Activated CD8-positive, alpha-beta T cell treated with anti-CD3 and anti-CD28 coated beads for 36 hours (primary cell): ENCODE results near the gene DLG2. TPM values are rescaled to one million over a fixed set of nuclear protein-coding genes. Genes with fewer than 3 reads are reported as not detected.

Experiments used
- ATAC-seq: fragments of 200-7000 bp; cut with Tn5 transposase; one replicate; pipeline ENCODE4 v1.10.0; 2021; ENCODE audit warnings: mild to moderate bottlenecking, moderate library complexity
- CTCF ChIA-PET: fragments of 350-600 bp; sonication (Branson Sonifier 250); formaldehyde crosslinking; loops from one replicate; lab custom pipeline; 2021; ENCODE audit warnings: antibody characterized with exemption; lab: Charles Lee
- POLR2A ChIA-PET: fragments of 350-600 bp; sonication (Branson Sonifier 250); formaldehyde crosslinking; loops from one replicate; lab custom pipeline; 2021; ENCODE audit warnings: antibody characterized with exemption; lab: Charles Lee
- DNase-seq: peaks from one replicate; pipeline ENCODE4 v3.0.0-alpha.2; 2020
- H3K27ac Mint-ChIP-seq: one replicate; pipeline ENCODE4 v1.8.0; 2021; ENCODE audit warnings: mild to moderate bottlenecking, mixed read lengths
- H3K27me3 Mint-ChIP-seq: one replicate; pipeline ENCODE4 v1.8.0; 2021; ENCODE audit warnings: mixed read lengths
- H3K36me3 Mint-ChIP-seq: one replicate; pipeline ENCODE4 v1.8.0; 2021; ENCODE audit warnings: low read depth, mixed read lengths
- H3K4me1 Mint-ChIP-seq: one replicate; pipeline ENCODE4 v1.8.0; 2021; ENCODE audit warnings: low read depth, mixed read lengths
- H3K4me3 Mint-ChIP-seq: one replicate; pipeline ENCODE4 v1.8.0; 2021; ENCODE audit warnings: mild to moderate bottlenecking, moderate library complexity, mixed read lengths
- H3K9me3 Mint-ChIP-seq: one replicate; pipeline ENCODE4 v1.8.0; 2021; ENCODE audit warnings: mixed read lengths
- intact Hi-C: fragments of 100-400 bp; cut with micrococcal nuclease; formaldehyde crosslinking; loops from one replicate; pipeline ENCODE4 v1.10.0; 2022
- total RNA-seq, 2 experiments: library from RNA; stranded (reverse); gene quantifications; one replicate each; pipeline ENCODE4 v1.2.3, GENCODE V29; 2021
- TF ChIP-seq, protein P1 (sequence below): fragments of 200-600 bp; IDR thresholded peaks from one replicate; pipeline ENCODE4 v1.8.0; 2022; ENCODE audit warnings: antibody characterized with exemption, mild to moderate bottlenecking

Gene DLG2
- total RNA-seq, 2 experiments from 2014 or later: 2.2 to 2.6 TPM

DNA sequence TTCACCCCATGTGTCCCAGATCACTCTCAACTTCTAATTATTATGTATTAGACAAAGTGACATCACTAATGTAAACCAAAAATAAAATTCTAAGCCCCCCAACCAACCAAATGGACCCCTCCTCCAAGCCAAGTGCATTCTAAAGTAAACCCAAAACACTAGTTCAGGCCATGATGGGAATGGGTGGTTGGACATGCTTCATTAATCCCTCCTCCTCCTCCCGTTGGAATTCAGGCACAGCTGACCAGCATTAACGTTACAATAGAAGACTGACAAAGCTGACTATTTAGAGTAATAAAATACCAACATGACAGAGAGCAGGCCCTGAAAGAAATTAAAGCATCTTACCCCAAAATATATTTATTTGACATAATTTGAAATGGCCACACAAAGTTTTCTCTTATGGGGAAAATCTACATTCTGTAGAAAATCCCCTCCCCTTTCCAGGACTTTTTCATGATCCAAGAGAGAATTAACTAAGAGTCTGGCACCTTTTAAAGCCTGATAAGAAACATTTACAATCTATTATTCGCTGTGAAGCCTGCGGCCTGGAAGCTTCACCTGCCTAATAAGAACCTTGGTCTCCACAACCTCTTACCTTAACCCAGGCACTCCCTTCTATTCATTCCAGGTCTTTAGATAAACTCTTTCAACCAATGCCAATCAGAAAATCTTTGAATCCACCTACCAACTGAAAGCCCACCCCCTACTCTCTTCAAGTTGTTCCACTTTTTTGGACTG is 1392.5 kb downstream of the DLG2 start:
- no peak overlapping the region for H3K4me3 Mint-ChIP-seq
- ATAC-seq (no peak), DNase-seq (no peak)
- TF ChIP-seq, protein P1, sequence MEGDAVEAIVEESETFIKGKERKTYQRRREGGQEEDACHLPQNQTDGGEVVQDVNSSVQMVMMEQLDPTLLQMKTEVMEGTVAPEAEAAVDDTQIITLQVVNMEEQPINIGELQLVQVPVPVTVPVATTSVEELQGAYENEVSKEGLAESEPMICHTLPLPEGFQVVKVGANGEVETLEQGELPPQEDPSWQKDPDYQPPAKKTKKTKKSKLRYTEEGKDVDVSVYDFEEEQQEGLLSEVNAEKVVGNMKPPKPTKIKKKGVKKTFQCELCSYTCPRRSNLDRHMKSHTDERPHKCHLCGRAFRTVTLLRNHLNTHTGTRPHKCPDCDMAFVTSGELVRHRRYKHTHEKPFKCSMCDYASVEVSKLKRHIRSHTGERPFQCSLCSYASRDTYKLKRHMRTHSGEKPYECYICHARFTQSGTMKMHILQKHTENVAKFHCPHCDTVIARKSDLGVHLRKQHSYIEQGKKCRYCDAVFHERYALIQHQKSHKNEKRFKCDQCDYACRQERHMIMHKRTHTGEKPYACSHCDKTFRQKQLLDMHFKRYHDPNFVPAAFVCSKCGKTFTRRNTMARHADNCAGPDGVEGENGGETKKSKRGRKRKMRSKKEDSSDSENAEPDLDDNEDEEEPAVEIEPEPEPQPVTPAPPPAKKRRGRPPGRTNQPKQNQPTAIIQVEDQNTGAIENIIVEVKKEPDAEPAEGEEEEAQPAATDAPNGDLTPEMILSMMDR: no peak
- peaks cover 15% of the 10 kb centered on the region for H3K9me3 Mint-ChIP-seq
- H3K27me3 Mint-ChIP-seq: no peaks in the 10 kb centered on the region
- ChIA-PET CTCF (no interaction called here), POLR2A (no interaction called here)
- H3K4me1 Mint-ChIP-seq: no peaks in the 10 kb centered on the region
- intact Hi-C loops: no loop called here
- no peak overlapping the region for H3K27ac Mint-ChIP-seq
- no peaks in the 10 kb centered on the region for H3K36me3 Mint-ChIP-seq

DNA sequence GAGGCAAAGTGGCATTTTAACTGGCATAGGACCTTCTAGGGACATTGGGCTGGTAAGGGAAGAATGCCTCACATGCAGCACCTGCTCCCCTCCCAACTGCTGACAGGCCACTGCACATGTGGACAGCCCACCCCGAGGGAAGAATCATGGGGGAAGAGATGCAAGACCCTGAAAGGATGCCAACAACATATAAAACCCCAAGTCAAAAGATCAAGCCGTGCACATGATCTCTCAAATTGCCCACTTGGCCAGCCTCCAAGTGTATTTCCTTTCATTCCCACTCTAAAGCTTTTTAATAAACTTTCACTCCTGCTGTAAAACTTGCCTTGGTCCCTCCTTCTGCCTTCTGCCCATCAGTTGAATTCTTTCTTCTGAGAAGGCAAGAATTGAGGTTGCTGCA is 1393.1 kb downstream of the DLG2 start:
- ATAC-seq: no peak
- ChIA-PET POLR2A (no interaction called here), CTCF (no interaction called here)
- intact Hi-C loops: no loop called here
- Mint-ChIP-seq H3K36me3 (no peaks in the 10 kb centered on the region), H3K9me3 (peaks cover 15% of the 10 kb centered on the region), H3K27ac (no peak overlapping the region), H3K4me3 (no peak overlapping the region), H3K4me1 (no peaks in the 10 kb centered on the region), H3K27me3 (no peaks in the 10 kb centered on the region)
- no peak for DNase-seq
- TF ChIP-seq, protein P1: no peak

DNA sequence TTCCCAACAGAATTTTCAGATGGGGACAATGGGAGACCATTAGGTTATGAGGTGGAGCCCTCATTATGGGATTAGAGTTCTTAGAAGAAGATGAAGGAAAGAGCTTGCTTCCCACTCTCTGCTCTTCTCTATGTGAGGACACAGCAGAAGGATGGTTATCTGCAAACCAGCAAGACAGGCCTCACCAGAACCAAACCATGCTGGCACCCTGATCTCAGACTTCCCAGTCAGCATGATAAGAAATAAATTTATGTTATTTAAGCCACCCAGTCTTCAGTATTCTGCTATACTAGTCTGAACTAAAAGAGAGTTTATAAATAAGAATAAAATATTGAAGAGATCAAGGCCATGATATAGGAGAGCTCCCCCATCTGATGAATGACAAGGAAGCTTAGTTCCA is 1394.6 kb downstream of the DLG2 start:
- intact Hi-C loops: no loop called here
- ATAC-seq: no peak
- H3K4me1 Mint-ChIP-seq: no peaks in the 10 kb centered on the region
- TF ChIP-seq, protein P1: no peak
- no peak overlapping the region for H3K4me3 Mint-ChIP-seq
- ChIA-PET POLR2A (no interaction called here), CTCF (no interaction called here)
- H3K36me3 Mint-ChIP-seq: no peaks in the 10 kb centered on the region
- H3K9me3 Mint-ChIP-seq: peaks cover 16% of the 10 kb centered on the region
- DNase-seq: no peak
- H3K27ac Mint-ChIP-seq: no peak overlapping the region
- no peaks in the 10 kb centered on the region for H3K27me3 Mint-ChIP-seq

DNA sequence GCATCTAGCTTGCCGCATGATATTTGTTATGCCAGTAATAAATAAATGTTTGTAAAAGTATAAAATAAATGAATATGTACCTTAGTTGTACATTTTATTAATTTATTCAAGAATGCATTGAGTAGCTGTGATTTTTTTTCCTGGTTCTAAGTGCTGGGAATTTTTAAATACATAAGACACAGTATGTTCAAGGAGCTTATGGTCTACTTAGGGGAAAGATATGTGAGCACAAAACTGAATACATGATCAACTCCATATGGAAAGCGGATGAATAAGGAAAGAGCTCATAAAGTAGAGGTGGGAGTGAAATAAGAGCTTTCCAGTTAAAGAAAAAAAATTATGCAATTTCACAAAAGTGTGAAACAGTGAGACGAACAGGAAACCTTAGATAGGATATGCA is 1396.7 kb downstream of the DLG2 start:
- no peak for ATAC-seq
- DNase-seq: no peak
- Mint-ChIP-seq H3K36me3 (no peaks in the 10 kb centered on the region), H3K4me1 (no peaks in the 10 kb centered on the region), H3K9me3 (peaks cover 15% of the 10 kb centered on the region), H3K27ac (no peak overlapping the region), H3K27me3 (no peaks in the 10 kb centered on the region), H3K4me3 (no peak overlapping the region)
- TF ChIP-seq, protein P1: no peak
- POLR2A ChIA-PET: no interaction called here
- intact Hi-C loops: no loop called here
- CTCF ChIA-PET: interaction anchor here (0.6 kb wide), 1 partner anchor 18 kb away, joined by 3 read pairs; no protein-coding TSS in a partner anchor

DNA sequence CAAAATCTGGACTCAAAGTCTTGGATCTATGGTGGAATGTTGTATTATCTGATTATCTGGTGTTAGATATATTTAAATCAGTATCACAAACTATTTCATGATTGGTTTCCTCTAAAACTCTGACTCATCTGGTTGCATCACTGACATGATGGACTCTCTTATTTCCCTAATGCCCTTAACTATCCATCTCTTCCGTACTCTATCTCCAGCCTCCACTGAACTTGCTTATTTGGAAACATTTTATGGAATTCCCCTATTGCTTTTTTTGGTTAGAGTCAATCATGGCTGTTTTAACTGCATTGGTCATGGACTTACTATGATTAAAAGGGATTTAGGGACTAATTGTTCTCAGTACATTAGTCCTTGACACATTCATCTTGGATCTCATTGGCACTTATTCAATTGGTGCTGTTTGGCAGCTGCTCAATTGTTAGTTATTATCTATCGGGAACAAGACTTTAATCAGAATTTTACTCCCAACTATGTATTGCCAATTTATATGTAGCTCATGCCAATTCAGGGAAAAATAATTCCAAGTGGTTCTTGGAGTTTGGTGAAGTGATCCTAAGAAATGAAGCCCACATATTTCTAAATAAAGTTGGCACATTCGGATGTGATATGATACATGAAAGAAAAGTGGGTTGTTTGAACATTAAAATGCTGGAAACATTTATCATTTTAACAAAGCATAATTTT is 1399.0 kb downstream of the DLG2 start:
- H3K36me3 Mint-ChIP-seq: no peaks in the 10 kb centered on the region
- TF ChIP-seq, protein P1: no peak
- intact Hi-C loops: no loop called here
- no peak overlapping the region for H3K4me3 Mint-ChIP-seq
- peaks cover 7% of the 10 kb centered on the region for H3K9me3 Mint-ChIP-seq
- H3K27me3 Mint-ChIP-seq: no peaks in the 10 kb centered on the region
- CTCF ChIA-PET: no interaction called here
- DNase-seq (no peak), ATAC-seq (no peak)
- H3K27ac Mint-ChIP-seq: no peak overlapping the region
- POLR2A ChIA-PET: no interaction called here
- no peaks in the 10 kb centered on the region for H3K4me1 Mint-ChIP-seq
